H1 (cell line): Measurements from ENCODE around the gene ACKR2. TPM values are rescaled to one million over a fixed set of nuclear protein-coding genes. Genes with fewer than 3 reads are reported as not detected.

Experiments used
- RBBP5 ChIP-seq: IDR thresholded peaks from 2 replicates; pipeline ENCODE4 v1.7.1; 2012; ENCODE audit warnings: low read depth, mild to moderate bottlenecking, inconsistent platforms, low read length, moderate library complexity, borderline replicate concordance
- SP2 ChIP-seq: IDR thresholded peaks from 2 replicates; pipeline ENCODE4 v1.6.1; 2012; ENCODE audit warnings: mild to moderate bottlenecking, low read length, inconsistent platforms
- polyA plus RNA-seq, 7 experiments: library from polyadenylated mRNA; depleted of rRNA in 3 of 7; stranded (reverse) in 5 of 7; unstranded in 2 of 7; fragments of >200 nt in 5 of 7; fragments of 200-250 nt in 2 of 7; gene quantifications; 1 replicate in 5 of 7; 2 replicates in 1 of 7; 4 replicates in 1 of 7; pipeline versions ENCODE4 v1.2.1 to v1.2.3, GENCODE V29; 2011 to 2013; ENCODE audit warnings: missing spikeins in 2 of 7, mixed read lengths in 2 of 7
- total RNA-seq: library from RNA; stranded (reverse); fragmentation: NEBNext Ultra II Directional; extraction: Animal tissue kit (Norgen Biotek cat#: 25700); gene quantifications from 2 replicates; pipeline ENCODE4 v1.2.1, GENCODE V29; 2021

Gene ACKR2
- total and polyA plus RNA-seq, 2 of the 8 experiments (the other 6 are each of a cell fraction or from before 2014, with no cell fraction given), result 0.09 to 0.12 TPM

- TF ChIP-seq RBBP5 (no peak), SP2 (no peak)
Observed at GRCh38 chr3:42880183-42880582, 70.9 kb downstream of the ACKR2 start (continued).
